Uterus (tissue), 4 donors: ENCODE results near the gene SEC23A. TPM values are rescaled to one million over a fixed set of nuclear protein-coding genes. Genes with fewer than 3 reads are reported as not detected.
"Not testable (repeated sequence)": the region's sequence is repeated elsewhere in the genome, so short reads cannot be mapped to it uniquely, and the experiment has no call there.

ENCODE experiments used
- DNase-seq, 2 donors: peaks; one replicate each; pipeline ENCODE4 v3.0.0-alpha.2; 2019 to 2020
- H3K27ac ChIP-seq, 2 donors: fragments of 200-600 bp; sonication (generic); 1 replicate in 1 of 2; 2 replicates in 1 of 2; pipeline ENCODE4 v1.5.1; 2016 to 2018
- H3K27me3 ChIP-seq, 2 donors: fragments of 200-600 bp; sonication (generic); one replicate each; pipeline ENCODE4 v1.5.1; 2018 to 2019; ENCODE audit warnings: control low read depth in 1 of 2
- H3K36me3 ChIP-seq, 2 donors: fragments of 200-600 bp; sonication (generic); one replicate each; pipeline ENCODE4 v1.5.1; 2019; ENCODE audit warnings: control low read depth in 1 of 2
- H3K4me1 ChIP-seq, 2 donors: fragments of 200-600 bp; sonication (generic); one replicate each; pipeline ENCODE4 v1.5.1; 2018 to 2019; ENCODE audit warnings: control low read depth in 1 of 2
- H3K4me3 ChIP-seq, 2 donors: fragments of 200-600 bp; sonication (generic); 1 replicate in 1 of 2; 2 replicates in 1 of 2; pipeline ENCODE4 v1.5.1; 2018 to 2019; ENCODE audit warnings: mild to moderate bottlenecking in 1 of 2
- H3K9me3 ChIP-seq, 2 donors: fragments of 200-600 bp; sonication (generic); one replicate each; pipeline ENCODE4 v1.5.1; 2019; ENCODE audit warnings: control low read depth in 1 of 2
- POLR2A ChIP-seq, 2 donors: fragments of 450-650 bp; IDR thresholded peaks; one replicate each; pipeline ENCODE4 v1.6.1; 2016; ENCODE audit warnings: antibody characterized with exemption in 2 of 2, mild to moderate bottlenecking in 1 of 2, moderate library complexity in 1 of 2
- intact Hi-C: fragments of 100-400 bp; cut with DNase I; formaldehyde crosslinking; loops from one replicate; pipeline ENCODE4 v1.15.1; 2023; ENCODE audit warnings: low total_unique reads
- total RNA-seq, 4 donors: library from RNA; depleted of rRNA in 3 of 4; stranded (reverse); fragments of >200 nt in 3 of 4; gene quantifications; one replicate each; pipeline versions ENCODE4 v1.1.0 to v1.2.4, GENCODE V29; 2014 to 2023
- TF ChIP-seq, protein P1 (sequence below), 4 experiments: fragments of 200-600 bp in 2 of 4; fragments of 450-650 bp in 2 of 4; sonication (generic) in 2 of 4; IDR thresholded peaks; one replicate each; pipeline ENCODE4 v1.5.1; 2016 to 2019; ENCODE audit warnings: antibody characterized with exemption in 4 of 4, mild to moderate bottlenecking in 2 of 4, moderate library complexity in 1 of 4
- donor health status: DM: yes; HTN: yes; CAD: no.

The SEC23A gene
- total RNA-seq, 4 donors from 2014 or later = 133 to 322 (median 231) TPM

DNA sequence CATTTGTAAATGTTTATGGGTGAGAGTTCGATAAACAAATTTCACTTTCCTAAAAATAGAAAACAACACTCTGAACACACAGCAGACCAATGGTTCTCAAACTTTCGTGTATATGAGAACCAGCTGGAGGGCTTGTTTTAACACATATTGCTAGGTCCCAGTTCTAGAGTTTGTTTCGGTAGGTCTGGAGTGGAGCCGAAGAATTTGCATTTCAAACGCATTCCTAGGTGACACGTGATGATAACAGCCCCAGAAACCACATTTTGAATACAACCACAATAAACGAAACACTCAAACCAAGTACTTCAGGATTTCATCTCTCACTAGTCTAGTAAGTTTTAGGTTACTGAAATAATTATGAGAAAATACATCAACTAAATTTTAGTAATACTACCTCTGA lies 17.1 kb downstream of the SEC23A start:
- TF ChIP-seq POLR2A (IDR thresholded peaks at IDR 0.05) = no peak
- TF ChIP-seq, protein P1, sequence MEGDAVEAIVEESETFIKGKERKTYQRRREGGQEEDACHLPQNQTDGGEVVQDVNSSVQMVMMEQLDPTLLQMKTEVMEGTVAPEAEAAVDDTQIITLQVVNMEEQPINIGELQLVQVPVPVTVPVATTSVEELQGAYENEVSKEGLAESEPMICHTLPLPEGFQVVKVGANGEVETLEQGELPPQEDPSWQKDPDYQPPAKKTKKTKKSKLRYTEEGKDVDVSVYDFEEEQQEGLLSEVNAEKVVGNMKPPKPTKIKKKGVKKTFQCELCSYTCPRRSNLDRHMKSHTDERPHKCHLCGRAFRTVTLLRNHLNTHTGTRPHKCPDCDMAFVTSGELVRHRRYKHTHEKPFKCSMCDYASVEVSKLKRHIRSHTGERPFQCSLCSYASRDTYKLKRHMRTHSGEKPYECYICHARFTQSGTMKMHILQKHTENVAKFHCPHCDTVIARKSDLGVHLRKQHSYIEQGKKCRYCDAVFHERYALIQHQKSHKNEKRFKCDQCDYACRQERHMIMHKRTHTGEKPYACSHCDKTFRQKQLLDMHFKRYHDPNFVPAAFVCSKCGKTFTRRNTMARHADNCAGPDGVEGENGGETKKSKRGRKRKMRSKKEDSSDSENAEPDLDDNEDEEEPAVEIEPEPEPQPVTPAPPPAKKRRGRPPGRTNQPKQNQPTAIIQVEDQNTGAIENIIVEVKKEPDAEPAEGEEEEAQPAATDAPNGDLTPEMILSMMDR (IDR thresholded peaks at IDR 0.05) = no peak
- H3K9me3 ChIP-seq = no peaks in the 10 kb centered on the region
- H3K27me3 ChIP-seq = no peaks in the 10 kb centered on the region
- H3K27ac ChIP-seq = no peak overlapping the region
- no peaks in the 10 kb centered on the region for H3K36me3 ChIP-seq
- no peak overlapping the region for H3K4me3 ChIP-seq
- no peaks in the 10 kb centered on the region for H3K4me1 ChIP-seq
- no peak for DNase-seq
- intact Hi-C loops = no loop called here

DNA sequence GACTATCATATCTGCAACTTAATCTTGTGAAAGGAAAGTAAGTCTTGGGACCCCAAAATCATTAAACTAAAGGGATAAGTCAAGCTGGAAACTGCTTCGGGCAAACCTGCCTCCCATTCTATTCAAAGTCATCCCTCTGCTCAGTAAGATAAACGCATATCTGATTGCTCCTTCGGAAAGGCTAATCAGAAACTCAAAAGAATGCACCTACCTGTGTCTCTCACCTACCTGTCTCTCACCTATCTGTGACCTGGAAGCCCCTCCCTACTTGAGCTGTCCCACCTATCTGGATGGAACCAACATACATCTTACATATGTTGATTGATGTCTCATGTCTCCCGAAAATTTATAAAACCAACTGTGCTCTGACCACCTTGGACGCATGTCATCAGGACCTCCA lies 19.9 kb downstream of the SEC23A start:
- TF ChIP-seq, protein P1 (IDR thresholded peaks at IDR 0.05) = no peak
- TF ChIP-seq POLR2A (IDR thresholded peaks at IDR 0.05) = no peak
- no peaks in the 10 kb centered on the region for H3K4me1 ChIP-seq
- H3K27me3 ChIP-seq = no peaks in the 10 kb centered on the region
- no peak overlapping the region for H3K4me3 ChIP-seq
- no peak for DNase-seq
- H3K36me3 ChIP-seq = no peaks in the 10 kb centered on the region
- H3K27ac ChIP-seq = no peak overlapping the region
- intact Hi-C loops = no loop called here
- no peaks in the 10 kb centered on the region for H3K9me3 ChIP-seq

DNA sequence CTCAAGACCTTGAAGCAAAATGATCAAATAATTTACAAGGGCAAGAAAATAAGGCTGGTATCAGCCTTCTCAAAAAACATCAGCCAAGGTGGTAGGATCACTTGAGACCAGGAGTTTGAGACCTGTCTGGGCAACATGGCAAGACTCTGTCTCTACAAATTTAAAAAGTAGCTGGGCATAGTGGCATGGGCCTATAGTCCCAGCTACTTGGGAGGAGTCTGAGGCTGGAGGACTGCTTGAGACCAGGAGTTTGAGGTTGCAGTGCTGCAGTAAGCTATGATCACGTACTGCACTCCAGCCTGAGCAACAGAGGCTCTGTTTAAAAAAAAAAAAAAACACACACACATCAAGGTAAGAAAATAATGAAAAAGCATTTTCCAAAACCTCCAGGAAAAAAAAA lies 22.1 kb downstream of the SEC23A start:
- H3K36me3 ChIP-seq = no peaks in the 10 kb centered on the region
- intact Hi-C loops = no loop called here
- no peak for TF ChIP-seq POLR2A (IDR thresholded peaks at IDR 0.05)
- TF ChIP-seq, protein P1 (IDR thresholded peaks at IDR 0.05) = no peak

DNA sequence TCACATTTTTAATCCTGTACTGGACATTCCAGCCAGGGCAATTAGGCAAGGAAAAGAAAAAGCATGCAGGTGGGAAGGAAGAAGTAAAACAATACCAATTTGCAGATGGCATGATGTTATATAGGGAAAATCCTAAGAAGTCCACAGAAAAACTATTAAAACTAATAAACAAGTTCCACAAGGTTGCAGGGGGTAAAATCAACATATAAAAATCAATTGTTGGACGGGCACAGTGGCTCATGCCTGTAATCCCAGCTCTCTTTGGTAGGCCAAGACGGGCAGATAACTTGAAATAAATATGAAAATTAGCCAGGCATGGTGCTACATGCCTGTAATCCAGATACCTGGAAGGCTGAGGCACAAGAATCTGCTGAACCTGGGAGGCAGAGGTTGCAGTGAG lies 31.9 kb downstream of the SEC23A start:
- no peak overlapping the region for H3K4me3 ChIP-seq
- no peak overlapping the region for H3K27ac ChIP-seq
- TF ChIP-seq POLR2A (IDR thresholded peaks at IDR 0.05) = no peak
- TF ChIP-seq, protein P1 (IDR thresholded peaks at IDR 0.05) = no peak
- no peak for DNase-seq
- no peaks in the 10 kb centered on the region for H3K9me3 ChIP-seq
- no peaks in the 10 kb centered on the region for H3K36me3 ChIP-seq
- intact Hi-C loops = no loop called here
- H3K27me3 ChIP-seq = no peaks in the 10 kb centered on the region
- no peaks in the 10 kb centered on the region for H3K4me1 ChIP-seq

More for the DNA sequence above, 22.1 kb downstream of the SEC23A start:
- Histone ChIP-seq H3K27me3 (no peaks in the 10 kb centered on the region), H3K4me3 (no peak overlapping the region), H3K4me1 (no peaks in the 10 kb centered on the region), H3K27ac (no peak overlapping the region), H3K9me3 (no peaks in the 10 kb centered on the region)
- DNase-seq = no peak

DNA sequence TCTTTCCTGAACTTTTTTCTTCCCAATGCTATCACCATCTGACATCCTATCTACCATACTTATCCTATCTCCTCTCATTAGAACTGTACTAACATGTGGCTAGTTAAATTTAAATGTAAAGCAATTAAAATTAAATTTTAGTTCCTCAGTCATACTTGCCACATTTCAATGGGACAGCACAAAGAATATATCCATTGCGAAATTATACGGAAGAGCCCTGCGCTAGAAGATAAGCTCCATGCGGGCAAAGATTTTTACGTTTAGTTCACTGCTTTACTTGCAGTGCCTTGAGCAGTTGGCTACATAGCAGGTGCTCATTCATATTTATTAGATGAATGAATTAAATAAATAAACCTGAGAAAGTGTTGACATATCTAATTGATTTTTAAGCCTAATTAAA lies 33.1 kb downstream of the SEC23A start:
- no peaks in the 10 kb centered on the region for H3K9me3 ChIP-seq
- TF ChIP-seq, protein P1 (IDR thresholded peaks at IDR 0.05) = no peak
- TF ChIP-seq POLR2A (IDR thresholded peaks at IDR 0.05) = no peak
- H3K36me3 ChIP-seq = no peaks in the 10 kb centered on the region
- no peaks in the 10 kb centered on the region for H3K27me3 ChIP-seq
- no peak overlapping the region for H3K27ac ChIP-seq
- no peaks in the 10 kb centered on the region for H3K4me1 ChIP-seq
- no peak overlapping the region for H3K4me3 ChIP-seq
- intact Hi-C loops = no loop called here
- no peak for DNase-seq

DNA sequence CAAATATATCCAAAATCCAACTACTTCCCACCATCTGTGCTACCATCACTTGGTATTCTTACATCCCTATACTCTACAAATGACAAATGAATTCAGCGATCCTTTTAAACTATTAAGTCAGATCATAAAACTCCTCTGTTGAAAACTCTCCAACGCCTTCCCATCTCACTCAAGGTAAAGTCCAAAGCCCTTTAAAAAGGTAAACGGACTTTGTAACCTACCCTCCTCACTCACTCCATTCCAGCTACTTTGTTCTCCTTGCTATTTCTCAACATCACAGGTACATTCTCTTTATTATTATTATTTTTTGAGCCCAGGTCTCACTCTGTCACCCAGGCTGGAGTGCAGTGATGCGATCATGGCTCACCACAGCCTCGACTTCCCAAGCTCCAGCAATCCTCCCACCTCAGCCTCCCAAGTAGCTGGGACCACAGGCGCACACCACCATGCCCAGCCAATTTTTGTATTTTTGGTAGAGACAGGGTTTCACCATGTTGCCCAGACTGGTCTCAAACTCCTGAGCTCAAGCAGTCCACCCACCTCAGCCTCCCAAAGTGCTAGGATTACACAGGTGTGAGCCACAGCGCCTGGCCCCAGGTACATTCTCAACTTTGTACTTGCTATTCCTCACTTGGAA lies 33.7 kb downstream of the SEC23A start:
- H3K4me1 ChIP-seq, H3K27ac ChIP-seq, H3K4me3 ChIP-seq, DNase-seq, H3K36me3 ChIP-seq, intact Hi-C loops, H3K27me3 ChIP-seq, H3K9me3 ChIP-seq: not testable (repeated sequence)
